Pancreas (tissue), 10 donors: ENCODE measurements around the gene ADAM22. TPM values are rescaled to one million over a fixed set of nuclear protein-coding genes. Genes with fewer than 3 reads are reported as not detected.

Experiments
- ATAC-seq, 4 donors: fragments of 200-7000 bp; cut with Tn5 transposase; one replicate each; pipeline versions ENCODE4 v1.8.0 to v1.9.1; 2020; ENCODE audit warnings: mild to moderate bottlenecking in 4 of 4, moderate library complexity in 4 of 4
- DNase-seq, 6 donors: peaks; one replicate each; pipeline ENCODE4 v3.0.0-alpha.2; 2020
- FAIRE-seq: peaks from 2 replicates; lab custom pipeline; 2012; peaks lifted over from hg19 to GRCh38; lab: Jason Lieb, UNC
- H3K27ac ChIP-seq, 4 donors: fragments of 200-600 bp; sonication (generic); 1 replicate in 3 of 4; 2 replicates in 1 of 4; pipeline versions ENCODE4 v1.5.0 to v1.8.0; 2020
- H3K27me3 ChIP-seq, 4 donors: fragments of 200-600 bp; one replicate each; pipeline ENCODE4 v1.8.0; 2021
- H3K36me3 ChIP-seq, 3 donors: fragments of 200-600 bp; sonication (generic) in 1 of 3; one replicate each; pipeline versions ENCODE4 v1.5.0 to v1.8.0; 2020 to 2021
- H3K4me1 ChIP-seq, 3 donors: fragments of 200-600 bp; one replicate each; pipeline ENCODE4 v1.8.0; 2021
- H3K4me3 ChIP-seq, 4 donors: fragments of 200-600 bp; sonication (generic) in 2 of 4; one replicate each; pipeline versions ENCODE4 v1.5.0 to v1.8.0; 2020 to 2021
- H3K9me3 ChIP-seq, 4 donors: fragments of 200-600 bp; one replicate each; pipeline ENCODE4 v1.8.0; 2021
- CTCF ChIP-seq, 4 donors: fragments of 200-600 bp; sonication (generic) in 3 of 4; IDR thresholded peaks; one replicate each; pipeline versions ENCODE4 v1.5.0 to v1.8.0; 2021; ENCODE audit warnings: antibody characterized with exemption in 4 of 4
- WGBS, 2 donors: extraction: QIAGEN DNeasy Blood & Tissue Kit; methylation state at CpG; one replicate each; pipeline ENCODE4 v1.1.7; 2013; 5-methylcytosine and 5-hydroxymethylcytosine counted together
- intact Hi-C, 3 donors: fragments of 100-400 bp; cut with DNase I; formaldehyde crosslinking; loops; one replicate each; pipeline versions ENCODE4 v1.11.1 to v1.14.2; 2022
- polyA plus RNA-seq, 2 donors: library from polyadenylated mRNA; stranded (reverse); fragments of 200-250 nt; gene quantifications; one replicate each; pipeline ENCODE4 v1.2.3, GENCODE V29; 2013
- total RNA-seq, 6 donors: library from RNA; stranded (reverse); fragmentation: NEBNext Ultra II Directional in 4 of 6; extraction: Animal tissue kit (Norgen Biotek cat#: 25700) in 4 of 6; gene quantifications; one replicate each; pipeline versions ENCODE4 v1.2.1 to v1.2.4, GENCODE V29; 2021 to 2023
- donor health status: healthy with polysubstance abuse.
- donor health status: DM: no; HTN: no; CAD: no; lungs with moderate emphysema.
- donor health status: DM: no; HTN: no; CAD: no.
- donor health status: control.
- donor health status: control.
- donor health status: Bipolar disorder and iron deficiency.
- donor health status: DM: yes; HTN: yes; CAD: no.
- donor health status: DM: no; HTN: no; CAD: no.
- donor health status: DM: no; HTN: no; CAD: no.
- donor health status: DM: yes; HTN: yes; CAD: no.

The ADAM22 gene
- total and polyA plus RNA-seq, 8 donors = 0.30 to 2.8 (median 0.93) TPM

DNA sequence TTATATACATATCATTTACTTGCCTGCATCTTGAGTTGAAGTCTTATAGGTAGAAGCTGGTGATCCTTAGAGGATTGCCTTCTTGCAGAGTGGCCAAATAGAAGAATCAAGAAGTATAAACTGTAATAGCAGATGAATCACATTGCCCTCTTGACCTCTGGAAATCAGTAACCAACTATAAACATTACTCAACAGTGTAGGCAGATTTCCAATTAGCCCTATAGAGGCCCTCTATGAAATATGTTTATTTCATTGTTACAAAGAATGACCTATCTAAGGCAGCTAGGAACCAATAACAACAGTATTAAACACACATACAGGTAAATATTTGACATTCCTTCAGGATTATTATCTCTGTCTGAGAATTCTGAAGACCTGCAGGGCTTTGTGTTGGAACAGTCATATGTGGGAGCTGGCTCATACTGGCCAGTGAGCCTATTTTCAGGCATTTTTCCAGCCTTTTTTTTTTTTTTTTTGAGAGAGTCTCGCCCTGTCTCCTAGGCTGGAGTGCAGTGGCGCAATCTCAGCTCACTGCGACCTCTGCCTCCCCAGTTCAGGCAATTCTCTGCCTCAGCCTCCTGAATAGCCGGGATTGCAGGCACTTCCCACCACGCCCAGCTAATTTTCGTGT is 292.9 kb downstream of the ADAM22 start:
- FAIRE-seq = peak; percentile 94
- peak in 5 of 6 donors; percentile 56 to 69 (median 61) for DNase-seq
- Histone ChIP-seq H3K36me3 (no peaks in the 10 kb centered on the region), H3K9me3 (no peaks in the 10 kb centered on the region), H3K27me3 (no peaks in the 10 kb centered on the region), H3K27ac (peak overlapping the region; percentile 17 to 76 (median 56)), H3K4me1 (peaks cover 0 to 13% (median 10%) of the 10 kb centered on the region in 3 donors), H3K4me3 (no peak overlapping the region)
- 20 to 24% methylated on average over 6 of the region's 6 CpGs for WGBS, 2 donors
- ATAC-seq = peak; percentile 92 to 95 (median 94)
- intact Hi-C loops = no loop called here
- TF ChIP-seq CTCF (IDR thresholded peaks at IDR 0.05) = no peak

DNA sequence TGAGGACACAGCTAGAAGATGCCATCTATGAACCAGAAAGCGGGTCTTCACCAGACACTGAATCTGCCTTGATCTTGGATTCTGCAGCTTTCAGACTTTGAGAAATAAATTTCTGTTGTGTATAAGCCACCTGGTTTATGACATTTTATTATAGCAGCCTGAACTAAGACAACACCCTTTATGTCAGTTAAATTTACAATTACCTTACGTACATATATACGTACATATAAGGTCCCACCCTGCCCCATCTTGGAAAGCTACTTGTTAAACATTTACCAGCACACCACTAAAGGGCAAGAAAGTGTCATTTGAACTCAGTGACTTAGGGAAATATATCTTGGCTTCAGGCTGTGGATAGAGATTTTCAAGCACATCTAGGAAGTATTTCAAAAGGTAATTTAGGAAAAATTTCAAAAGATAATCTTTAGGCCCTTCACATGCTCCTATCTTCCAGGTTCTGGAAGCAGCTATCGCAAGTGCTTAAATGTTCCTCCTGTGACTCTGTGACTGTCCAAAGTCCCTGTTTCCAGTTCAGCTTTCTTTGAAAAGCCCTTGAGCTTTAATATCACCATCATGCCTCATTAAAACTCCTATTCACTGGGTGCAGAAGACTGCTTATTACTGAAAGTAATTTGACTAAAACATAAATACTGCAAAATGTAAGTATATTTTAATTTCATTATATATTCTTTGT is 295.4 kb downstream of the ADAM22 start:
- WGBS, 2 donors = 96 to 97% methylated on average over 4 of the region's 4 CpGs
- Histone ChIP-seq H3K27me3 (no peaks in the 10 kb centered on the region), H3K27ac (no peak overlapping the region), H3K36me3 (no peaks in the 10 kb centered on the region), H3K4me1 (peaks cover 0 to 13% (median 10%) of the 10 kb centered on the region in 3 donors), H3K9me3 (no peaks in the 10 kb centered on the region), H3K4me3 (no peak overlapping the region)
- ATAC-seq (no peak), FAIRE-seq (peak; percentile 64), DNase-seq (no peak)
- intact Hi-C loops = no loop called here
- no peak for TF ChIP-seq CTCF (IDR thresholded peaks at IDR 0.05)

DNA sequence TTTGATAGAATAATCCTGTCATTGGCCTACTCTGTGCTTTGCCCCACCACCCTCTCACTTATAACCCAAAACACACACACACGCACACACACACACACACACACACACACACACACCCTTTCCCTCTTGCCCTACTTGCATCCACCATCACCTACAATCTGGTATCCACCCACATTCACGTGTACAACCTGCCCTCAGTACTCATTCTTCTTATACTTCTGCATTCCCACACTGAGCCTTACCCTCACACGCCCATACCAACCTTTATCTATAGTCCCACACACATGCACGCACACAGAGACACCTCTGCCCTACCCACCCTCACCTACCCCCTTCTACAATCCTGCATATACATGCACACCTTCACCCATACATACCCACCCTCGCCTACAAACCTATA is 296.6 kb downstream of the ADAM22 start:
- ATAC-seq = no peak

GRCh38 chr7:88233828-88234227 is 299.8 kb downstream of the ADAM22 start:
- FAIRE-seq = no peak

More for the DNA sequence above, 296.6 kb downstream of the ADAM22 start:
- intact Hi-C loops = no loop called here
- Histone ChIP-seq H3K27ac (no peak overlapping the region), H3K27me3 (no peaks in the 10 kb centered on the region), H3K36me3 (no peaks in the 10 kb centered on the region), H3K4me3 (no peak overlapping the region), H3K9me3 (no peaks in the 10 kb centered on the region), H3K4me1 (peaks cover 0 to 13% (median 10%) of the 10 kb centered on the region in 3 donors)
- WGBS, 2 donors = 76 to 84% methylated on average over 5 of the region's 5 CpGs
- no peak for DNase-seq
- FAIRE-seq = no peak
- TF ChIP-seq CTCF (IDR thresholded peaks at IDR 0.05) = no peak

More at GRCh38 chr7:88233828-88234227, 299.8 kb downstream of the ADAM22 start:
- DNase-seq (no peak), ATAC-seq (no peak)
- no peaks in the 10 kb centered on the region for H3K9me3 ChIP-seq
- H3K27me3 ChIP-seq = no peaks in the 10 kb centered on the region
- no peaks in the 10 kb centered on the region for H3K36me3 ChIP-seq
- H3K4me3 ChIP-seq = no peak overlapping the region
- no peak overlapping the region for H3K27ac ChIP-seq
- no peaks in the 10 kb centered on the region for H3K4me1 ChIP-seq
- intact Hi-C loops = no loop called here
- no peak for TF ChIP-seq CTCF (IDR thresholded peaks at IDR 0.05)
